HG03521 (cell line): ENCODE data around the gene GAB1.

Source experiments
- ATAC-seq: cut with Tn5 transposase; IDR thresholded peaks from one replicate; pipeline ENCODE4 v1.9.1; 2021; ENCODE audit warnings: mild to moderate bottlenecking, moderate library complexity; ENCODE audit not compliant: unreplicated experiment

GAB1 gene

GRCh38 chr4:143383005-143383574 is 46.4 kb downstream of the GAB1 start:
- no peak for ATAC-seq

DNA sequence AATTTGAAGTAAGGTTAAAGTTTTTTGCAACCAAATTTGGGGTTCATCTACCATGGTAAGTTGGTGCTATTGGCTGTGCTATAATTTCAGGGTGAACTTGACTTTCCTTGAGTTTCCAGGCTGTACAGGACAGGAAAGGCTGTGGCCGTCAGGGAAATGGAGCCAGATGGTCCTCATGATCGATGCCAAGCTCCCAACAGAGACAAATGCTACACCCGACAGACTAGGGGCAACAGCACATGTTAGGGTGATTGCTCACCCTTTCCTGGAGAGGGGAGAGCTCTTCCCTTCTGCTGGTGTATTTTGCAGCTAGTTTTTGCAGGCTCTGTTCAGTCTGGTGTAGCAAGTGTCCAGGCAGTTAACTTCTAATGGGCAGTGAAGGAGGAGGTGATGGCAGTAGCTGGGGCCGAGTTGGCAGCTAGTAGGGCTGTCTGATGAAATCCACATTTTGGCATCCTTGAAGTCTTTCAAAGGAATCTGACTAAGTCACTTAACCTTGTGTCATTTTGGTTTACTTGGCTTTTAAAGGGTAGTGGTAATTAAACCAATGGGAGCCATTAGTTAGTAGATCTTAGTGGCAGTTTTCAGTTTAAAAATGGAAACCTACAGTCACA is 47.8 kb downstream of the GAB1 start:
- ATAC-seq: no peak

- no peak for ATAC-seq
Measured at GRCh38 chr4:143386812-143387211, 50.1 kb downstream of the GAB1 start.

- ATAC-seq: no peak
Measured at GRCh38 chr4:143389579-143390195, 53.0 kb downstream of the GAB1 start.

DNA sequence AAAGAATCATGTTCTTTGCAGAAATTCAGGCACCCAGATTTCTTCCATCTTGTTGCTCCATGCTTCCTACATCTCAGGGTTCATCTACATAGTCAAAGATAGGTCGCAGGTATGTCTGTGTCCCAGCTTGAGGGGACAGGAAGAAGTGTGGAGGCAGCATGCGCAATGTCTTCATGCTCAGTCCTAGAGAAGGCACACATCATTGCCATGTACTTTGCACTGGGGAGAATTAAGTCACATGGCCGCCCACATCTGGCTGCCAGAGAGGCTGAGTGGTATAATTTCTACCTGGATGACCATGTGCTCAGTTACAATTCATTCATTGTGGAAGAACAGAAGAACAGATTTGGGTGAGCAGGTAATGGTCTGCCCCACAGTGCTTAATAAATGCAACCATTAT is 54.1 kb downstream of the GAB1 start:
- ATAC-seq: no peak

GRCh38 chr4:143391261-143391660 is 54.6 kb downstream of the GAB1 start:
- no peak for ATAC-seq

DNA sequence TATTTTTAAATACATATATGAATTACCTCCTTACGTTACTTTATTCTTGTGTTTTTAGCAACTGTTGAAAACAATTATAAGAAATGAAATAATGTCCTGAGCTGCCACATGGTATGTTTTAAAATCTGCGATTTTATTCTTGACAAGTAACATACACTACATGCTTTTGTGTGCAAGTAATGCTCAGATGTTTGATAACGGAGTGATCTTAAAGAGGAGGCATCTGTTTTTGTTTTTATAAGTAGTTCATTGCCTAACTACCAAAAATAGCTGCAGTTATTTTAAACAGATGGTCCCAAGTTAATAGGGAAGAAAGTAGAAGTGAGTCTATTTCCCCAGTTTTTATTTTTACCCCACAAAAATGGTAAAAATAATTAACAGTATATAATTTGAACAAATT is 55.2 kb downstream of the GAB1 start:
- ATAC-seq: no peak

- no peak for ATAC-seq
Measured at GRCh38 chr4:143393195-143393594, 56.5 kb downstream of the GAB1 start.

- no peak for ATAC-seq
Measured at GRCh38 chr4:143394739-143395453, 58.2 kb downstream of the GAB1 start.

- no peak for ATAC-seq
Measured at GRCh38 chr4:143396695-143397094, 60.0 kb downstream of the GAB1 start.

DNA sequence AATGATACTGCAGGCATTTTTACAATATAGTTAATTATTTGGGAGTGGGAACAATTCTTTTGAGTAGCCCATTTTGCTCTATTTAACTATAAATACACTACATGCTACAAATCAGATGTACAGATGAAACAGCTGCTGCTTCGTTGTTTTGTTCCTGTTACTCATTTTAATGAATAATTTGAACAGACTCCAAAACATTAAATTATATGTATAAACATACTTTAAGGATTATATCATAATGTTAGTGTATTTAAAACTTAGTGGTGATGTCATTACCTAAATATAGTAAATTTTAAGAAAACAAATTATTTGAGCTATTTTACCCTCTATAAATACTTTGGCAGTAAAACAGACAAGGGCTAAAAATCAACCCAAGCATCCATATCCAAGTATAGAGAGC is 60.7 kb downstream of the GAB1 start:
- no peak for ATAC-seq

DNA sequence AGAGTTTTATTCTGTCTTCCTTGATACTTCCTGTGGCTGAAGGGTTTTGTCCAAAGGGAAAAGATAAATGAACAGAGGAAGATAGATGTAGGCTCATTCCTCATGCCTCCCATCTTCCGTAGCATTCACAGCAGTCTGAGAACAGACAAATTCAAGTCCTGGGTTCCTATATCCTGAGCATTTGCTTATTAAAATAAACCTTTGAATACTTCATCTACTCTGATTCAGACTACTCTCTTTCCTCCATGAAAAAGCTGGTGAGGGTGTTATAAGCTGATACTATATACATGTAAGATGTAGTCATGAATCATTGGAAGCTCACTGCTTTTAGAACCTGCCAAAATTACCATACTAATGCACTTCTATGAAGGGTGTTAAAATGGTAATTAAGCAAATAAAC is 61.2 kb downstream of the GAB1 start:
- no peak for ATAC-seq

GRCh38 chr4:143399113-143399949 is 62.7 kb downstream of the GAB1 start:
- ATAC-seq: no peak

DNA sequence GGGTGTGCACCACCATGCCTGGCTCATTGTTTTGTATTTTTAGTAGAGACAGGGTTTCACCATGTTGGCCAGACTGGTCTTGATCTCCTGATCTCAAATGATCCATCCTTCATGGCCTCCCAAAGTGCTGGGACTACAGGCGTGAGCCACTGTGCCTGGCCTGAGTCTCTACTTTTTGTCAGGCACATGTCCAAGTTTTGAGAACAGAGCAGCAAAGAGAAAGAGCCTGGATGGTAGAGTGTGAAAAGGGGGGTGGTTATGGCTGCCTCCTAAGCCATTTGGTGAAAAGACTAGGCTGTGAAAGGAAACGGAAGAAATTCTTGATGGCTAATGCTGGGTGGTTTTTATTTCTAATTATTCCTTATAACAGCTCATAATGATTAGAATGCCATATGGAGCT is 63.4 kb downstream of the GAB1 start:
- no peak for ATAC-seq

DNA sequence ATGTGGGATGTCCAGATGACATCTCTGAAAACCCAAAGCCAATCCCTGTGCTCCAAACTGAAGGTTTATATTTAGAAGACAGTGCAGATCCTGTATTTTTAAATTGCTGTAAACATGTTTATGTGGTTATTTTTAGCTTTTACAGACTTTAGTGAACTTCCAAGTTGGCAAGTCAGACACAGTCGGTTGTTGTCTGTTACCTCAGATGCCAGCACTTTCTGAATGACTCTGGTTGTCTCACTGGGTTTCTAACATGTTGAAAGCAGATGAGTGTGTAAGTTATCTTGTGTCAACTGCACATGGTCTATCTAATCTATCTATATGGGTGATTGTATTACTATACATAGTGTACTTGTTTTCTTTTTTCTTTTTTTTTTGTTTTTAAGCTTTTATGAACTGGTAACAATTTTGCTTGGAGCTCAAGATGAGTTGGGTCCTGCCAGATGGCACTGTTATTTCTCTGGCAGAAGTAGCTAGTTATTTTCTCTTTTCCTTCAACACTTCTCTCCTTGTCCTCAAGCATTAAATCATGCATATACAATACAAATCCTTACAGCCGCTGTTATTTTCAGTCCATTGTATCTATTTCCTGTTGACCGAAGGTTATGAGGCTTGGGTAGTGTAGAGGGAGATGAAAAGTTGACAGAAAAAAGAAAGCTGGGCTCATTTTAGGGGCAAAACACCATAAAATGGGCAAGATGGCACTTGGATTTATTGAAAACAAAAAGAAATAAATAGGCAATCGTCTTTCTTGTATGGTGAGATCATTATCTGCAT is 66.3 kb downstream of the GAB1 start:
- ATAC-seq: no peak

DNA sequence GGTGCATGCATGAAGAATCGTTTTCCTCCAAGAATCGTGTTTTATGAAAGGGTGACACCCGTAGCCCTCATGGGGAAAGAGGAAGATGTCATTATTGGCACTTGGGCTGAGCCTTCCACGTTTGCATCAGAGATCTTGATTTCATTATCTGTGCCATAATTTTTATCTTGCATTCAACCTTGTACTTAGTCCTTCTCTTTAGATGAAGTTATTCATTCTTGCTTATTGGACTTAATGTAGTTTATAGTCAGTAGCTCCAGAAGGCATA is 66.8 kb downstream of the GAB1 start:
- ATAC-seq: no peak

- peak; percentile 94 for ATAC-seq
Measured at GRCh38 chr4:143404555-143404954, 67.9 kb downstream of the GAB1 start.

DNA sequence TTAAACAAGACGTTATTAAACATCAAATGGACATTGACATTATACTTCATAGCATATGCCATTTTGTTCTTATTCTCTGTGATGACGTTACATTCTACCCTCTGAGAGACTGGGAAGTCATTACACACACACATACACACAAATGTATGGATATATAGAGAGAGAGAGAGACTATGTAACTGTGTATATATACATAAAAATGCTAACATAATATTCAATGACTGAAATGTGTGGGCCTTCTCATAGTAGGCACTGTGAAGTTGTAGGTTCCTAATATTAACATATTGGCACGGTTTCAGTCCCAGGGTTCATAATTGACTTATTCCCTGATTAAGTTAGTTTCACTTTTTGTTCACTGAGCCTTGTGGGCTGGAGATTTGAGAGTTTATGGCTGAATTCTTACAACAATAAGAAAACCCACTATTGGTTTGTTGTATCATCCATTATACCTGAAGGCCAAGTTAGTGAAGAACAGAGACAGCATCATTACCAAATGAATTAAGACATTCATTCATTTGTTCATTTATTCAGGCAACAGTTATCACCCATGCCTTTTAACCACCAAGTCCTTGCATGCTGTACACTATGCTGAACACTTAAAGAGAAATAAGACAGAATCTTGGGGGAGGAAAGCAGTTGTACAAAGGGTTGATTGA is 68.5 kb downstream of the GAB1 start:
- peak; percentile 24 for ATAC-seq

- no peak for ATAC-seq
Measured at GRCh38 chr4:143406523-143406922, 69.8 kb downstream of the GAB1 start.

DNA sequence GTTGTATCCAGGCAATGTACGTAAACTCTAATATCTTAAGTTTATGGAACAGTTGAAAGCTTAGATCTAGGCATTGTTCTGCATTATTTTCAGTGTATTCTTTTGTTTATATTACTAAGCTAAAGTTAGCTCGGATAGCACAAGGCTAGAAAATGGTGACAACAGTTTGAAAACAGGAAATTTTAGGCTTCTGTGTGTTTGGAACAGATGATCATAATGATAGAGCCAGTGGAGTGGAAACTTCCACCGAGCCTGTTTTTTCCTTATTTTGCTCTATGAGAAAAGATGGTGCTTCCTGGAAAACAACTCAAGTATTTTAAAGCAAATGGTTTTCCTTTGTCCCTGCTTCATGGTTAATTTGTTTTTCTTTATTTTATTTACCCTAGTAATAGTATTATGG is 70.8 kb downstream of the GAB1 start:
- no peak for ATAC-seq
